ENCODE data around the gene C1QTNF5. TPM values are rescaled to one million over a fixed set of nuclear protein-coding genes. Genes with fewer than 3 reads are reported as not detected.

C1QTNF5 gene
- total RNA-seq, 1 donor from 2014 or later = 127 TPM

DNA sequence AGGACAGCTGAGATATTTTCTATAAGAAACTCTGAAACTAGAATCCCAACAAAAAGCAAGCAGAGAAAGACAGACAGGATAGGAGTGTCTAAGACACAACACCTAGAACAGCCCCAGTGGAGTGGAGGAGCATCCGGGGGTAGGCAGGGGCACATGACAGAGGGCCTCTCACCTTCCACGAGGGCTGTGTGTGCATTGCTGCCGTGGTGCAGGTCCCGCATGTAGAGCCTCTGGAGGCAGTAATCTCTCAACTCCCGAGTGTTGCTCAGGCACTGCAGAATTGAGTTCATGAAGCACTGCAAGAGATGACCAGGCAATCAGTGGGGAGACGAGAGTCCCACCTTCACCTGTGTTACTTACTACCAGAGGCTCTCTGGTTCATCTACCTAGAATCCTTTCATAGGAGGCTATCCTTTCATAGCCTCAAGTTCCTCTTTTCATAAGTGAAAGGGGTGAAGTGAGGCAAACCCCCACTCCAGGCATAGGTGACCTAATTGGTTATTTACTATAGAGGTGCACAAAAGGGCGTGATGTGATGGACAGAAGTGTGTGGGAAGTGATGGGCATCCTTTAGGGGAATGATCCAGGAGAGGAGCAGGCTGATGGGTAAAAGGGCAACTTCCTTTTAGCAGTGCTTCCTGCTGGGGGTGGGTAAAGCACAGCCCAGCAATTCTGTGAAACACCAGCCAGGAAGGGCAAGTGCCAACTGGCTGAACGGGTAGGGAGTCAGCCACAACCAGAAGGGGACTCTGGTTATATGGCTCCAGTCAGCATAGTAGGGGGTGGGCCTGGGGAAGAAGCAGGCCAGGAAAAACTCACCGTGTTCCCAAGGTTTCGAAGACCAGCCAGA lies 18.9 kb upstream of the C1QTNF5 start:
- no peak for DNase-seq

DNA sequence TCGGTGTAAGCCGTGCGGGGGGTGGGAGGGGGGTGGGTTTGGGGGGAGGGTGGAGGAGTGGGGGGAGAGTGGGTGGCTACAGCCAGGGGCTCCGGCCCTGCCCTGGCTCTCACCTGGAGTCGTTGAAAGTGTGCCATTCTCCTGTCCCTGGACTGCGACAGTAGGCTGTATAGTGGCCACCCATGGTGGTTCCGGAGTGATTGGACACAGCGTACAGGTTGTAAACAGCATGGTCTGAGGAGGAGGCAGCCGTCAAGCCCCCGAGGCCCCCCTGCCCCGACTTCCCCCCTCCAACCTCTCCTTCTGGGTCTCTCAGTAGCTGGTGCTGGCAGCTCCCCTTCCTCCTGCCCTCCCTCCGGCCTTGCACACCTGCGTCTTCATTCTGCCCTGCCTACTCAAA lies 16.4 kb upstream of the C1QTNF5 start:
- no peak for DNase-seq

DNA sequence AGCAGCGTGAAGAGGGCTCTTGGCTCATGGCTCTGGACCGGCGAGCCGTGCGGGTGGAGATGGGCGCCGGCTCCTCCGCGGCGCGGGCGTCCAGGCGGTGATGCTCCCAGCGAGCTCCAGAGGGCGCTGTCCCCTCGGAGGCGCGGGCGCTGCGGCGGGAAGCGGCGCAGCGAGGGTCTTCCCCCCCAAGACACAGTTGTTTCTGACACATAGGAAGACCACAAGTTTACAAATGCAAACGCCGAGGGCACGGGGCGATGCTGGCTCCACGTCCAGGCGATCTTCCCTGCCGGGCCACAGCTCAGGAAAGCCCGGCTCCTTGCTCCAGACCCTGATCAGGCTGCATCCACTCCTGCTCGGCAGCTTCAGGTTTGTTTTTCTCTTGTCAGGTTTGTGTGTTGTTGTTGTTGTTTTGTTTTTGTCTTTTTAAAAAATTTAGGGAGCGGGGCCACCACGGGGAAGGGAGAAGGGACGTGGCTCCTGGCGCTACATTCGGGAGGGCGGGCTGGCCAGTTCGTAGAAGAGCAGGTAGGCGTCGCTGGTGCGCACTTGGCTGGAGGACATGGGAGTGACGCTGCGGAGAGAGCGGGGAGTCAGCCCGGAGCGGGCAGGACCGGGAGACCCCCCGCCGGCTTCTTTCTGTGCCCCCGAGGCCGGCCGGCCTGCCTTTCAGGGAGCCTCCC lies 15.8 kb upstream of the C1QTNF5 start:
- peak; percentile 87 for DNase-seq

DNA sequence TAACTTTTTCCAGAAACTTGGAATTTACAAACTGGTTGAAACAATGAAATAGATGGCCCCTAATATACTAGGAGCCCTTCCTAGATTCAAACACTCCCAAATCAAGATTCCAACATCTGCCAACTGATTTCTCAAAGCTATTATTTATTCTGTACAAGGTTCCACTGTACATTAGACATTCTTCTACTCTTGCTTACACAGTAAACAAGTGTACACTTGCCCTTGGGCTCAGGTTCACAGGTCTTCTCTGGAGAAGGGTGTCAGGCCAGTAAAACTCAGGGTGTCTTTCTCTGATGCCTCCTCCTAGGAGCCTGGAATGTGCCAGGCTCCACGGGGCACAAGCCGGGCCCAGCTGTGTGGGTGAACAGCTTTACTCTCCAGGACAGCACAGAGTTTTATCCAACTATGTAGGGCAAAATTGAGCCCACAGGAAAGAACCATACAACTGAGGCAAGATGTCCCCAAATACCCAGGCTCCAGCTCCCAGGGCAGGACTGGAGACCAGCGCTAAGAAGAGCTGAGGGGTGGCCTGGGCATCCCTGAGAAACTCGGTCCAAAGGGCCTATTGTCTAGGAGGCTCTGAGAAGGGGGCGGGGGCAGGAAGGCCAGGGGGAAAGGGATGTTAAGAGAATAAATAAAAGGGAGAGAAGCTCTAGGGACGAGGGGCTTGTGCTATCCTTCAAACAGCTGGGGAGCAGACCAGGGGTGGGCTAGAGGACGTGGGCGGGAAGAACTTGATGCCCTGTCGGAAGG lies 14.6 kb upstream of the C1QTNF5 start:
- no peak for DNase-seq

DNA sequence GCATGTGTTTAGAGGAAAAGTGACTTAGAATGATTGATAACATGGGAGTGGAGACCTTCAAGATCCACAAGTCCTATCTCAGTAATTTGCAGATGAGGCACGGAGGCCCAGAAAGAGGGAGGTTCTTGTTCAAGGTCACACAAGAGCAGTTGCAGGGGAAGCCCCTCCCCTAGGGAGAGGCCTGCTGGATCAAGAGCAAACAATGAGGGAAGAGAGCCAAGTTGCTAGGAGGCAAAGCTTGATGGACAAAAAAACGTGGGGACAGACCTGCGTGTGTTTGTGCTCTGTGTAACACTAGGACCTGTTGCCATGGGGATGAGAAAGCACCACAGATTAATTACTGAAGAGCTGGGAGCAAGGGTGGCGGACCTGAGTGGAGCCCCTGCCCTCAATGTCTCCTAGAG lies 12.2 kb upstream of the C1QTNF5 start:
- DNase-seq = peak; percentile 90

DNA sequence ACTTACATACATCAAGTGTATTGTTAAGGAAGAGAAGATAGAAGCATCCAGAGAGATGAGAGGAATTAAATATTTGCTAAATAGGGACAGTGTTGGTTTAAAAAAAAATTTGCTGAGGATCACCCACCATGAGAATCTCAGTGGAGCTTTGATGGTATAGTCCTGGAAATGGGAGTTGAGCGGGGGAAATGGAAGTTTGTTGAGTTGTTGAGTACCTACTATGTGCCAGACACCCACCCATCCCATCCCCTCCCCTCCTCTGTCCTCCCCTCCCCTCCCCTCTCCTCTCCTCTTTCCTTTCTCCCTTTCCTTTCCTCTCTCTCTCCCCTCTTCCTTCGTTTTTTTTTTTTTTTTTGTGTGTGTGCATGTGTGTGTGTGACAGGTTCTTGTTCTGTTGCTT lies 10.5 kb upstream of the C1QTNF5 start:
- DNase-seq = no peak

DNA sequence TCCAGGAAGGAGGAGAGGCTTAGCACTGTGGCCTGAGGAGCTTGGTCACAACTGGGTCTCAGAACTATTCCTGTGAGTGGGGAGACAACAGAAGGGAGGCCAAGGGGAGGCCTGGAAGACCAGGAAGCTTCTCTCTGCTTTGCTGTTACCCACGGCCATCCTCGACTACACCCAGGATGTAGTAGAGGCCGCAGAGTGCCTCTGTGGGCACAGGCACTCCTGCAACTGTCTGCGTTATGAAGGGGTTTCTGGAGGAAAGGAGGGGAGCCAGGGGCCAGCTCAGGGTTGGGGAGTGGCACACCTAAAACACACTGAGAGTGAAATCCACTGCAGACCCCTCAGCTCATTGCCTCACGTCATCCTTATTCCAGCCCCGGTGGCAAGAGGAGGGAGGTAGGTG lies 9.6 kb upstream of the C1QTNF5 start:
- DNase-seq = no peak

DNA sequence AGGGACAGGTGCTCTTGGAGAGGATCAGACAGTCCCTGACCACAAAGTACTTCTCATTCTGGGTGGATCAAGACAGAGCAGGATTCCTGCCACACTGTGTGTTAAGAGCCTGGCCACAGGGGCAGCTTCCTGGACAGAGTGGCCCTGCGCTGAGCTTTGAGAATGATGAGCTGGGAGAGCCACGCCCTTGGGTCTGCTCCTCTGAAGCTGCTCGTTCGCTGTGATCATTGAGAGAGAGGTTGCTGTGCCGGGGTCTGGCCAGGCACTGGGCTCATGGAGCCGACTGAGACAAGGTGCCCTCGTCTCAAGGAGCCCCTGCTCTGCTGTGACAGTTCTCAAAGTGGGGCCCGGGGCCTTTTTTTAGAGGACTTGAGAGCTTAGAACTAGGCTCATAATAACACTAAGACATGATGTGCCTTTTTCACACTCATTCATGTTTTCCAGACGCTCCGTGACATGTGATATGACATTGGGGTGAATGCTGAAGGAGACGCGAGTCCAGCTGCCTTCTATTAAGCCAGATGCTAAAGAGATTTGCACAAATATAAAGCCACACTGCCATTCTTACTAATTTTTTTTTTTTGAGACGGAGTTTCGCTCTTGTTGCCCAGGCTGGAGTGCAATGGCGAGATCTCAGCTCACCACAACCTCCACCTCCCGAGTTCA lies 7.4 kb upstream of the C1QTNF5 start:
- no peak for DNase-seq

DNA sequence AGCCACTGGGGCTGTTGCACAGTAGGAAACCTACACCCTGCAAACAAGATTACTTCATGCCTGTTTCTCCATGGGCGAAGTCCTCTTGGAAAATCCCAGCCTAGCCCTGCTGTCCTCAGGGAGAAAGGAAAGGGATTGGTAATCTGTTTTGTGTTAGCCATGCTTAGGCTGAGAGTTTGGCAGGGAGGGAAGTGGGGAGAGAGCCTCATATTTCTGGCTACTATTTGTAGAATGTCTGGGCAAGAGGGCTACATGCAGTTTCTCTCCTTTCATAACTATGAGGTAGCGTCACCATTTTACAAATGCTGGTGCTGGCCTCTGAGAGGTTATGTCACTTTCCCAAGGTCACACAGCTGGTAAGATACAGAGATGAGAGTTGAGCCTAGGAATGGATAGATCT lies 6.6 kb upstream of the C1QTNF5 start:
- DNase-seq = no peak

DNA sequence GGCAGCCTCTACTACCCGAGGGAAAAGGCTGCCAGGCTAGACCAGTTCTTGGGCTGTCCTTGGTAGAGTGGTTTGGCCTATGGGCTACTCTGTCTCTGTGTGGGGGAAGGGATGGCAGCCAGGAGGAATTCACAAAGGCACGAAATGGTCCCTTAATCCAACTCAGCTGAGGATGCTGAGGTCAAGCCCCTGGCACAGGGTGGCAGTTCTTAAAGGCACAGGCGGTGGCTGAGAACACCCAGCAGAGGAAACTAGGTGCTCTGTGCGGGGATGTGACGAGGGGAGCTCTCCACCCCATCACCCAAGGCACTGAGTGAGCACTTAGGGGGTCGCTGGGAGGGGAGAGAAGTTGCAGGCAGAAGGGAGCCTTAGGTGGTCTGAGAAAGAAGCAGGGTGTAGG lies 5.9 kb upstream of the C1QTNF5 start, which contains the start of gene MFRP:
MFRP (minus strand) TSS at position 101 of the 400 bp plus-strand sequence. CDS start 192 bp downstream, outside the sequence.
- no peak for DNase-seq

DNA sequence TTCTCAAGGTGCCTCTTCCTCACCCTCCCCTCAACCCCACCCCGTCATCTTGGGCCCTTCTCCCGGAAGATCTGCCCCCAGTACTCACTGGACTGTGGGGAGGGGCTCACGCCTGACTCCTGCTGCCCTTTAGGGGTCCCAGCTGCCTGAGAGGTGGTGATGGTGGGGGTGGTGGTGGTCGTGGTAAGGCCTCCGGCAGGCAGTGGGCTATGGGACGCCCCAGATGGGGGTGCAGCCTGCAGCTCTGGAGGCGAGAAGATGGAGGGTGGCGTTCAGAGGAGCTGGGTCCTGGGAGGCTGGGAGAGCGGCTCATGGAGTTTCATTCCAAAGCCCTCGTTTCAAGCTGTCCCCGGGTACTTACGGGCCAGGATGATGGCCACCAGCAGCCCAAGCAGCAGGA lies 5.0 kb upstream of the C1QTNF5 start:
- no peak for DNase-seq

DNA sequence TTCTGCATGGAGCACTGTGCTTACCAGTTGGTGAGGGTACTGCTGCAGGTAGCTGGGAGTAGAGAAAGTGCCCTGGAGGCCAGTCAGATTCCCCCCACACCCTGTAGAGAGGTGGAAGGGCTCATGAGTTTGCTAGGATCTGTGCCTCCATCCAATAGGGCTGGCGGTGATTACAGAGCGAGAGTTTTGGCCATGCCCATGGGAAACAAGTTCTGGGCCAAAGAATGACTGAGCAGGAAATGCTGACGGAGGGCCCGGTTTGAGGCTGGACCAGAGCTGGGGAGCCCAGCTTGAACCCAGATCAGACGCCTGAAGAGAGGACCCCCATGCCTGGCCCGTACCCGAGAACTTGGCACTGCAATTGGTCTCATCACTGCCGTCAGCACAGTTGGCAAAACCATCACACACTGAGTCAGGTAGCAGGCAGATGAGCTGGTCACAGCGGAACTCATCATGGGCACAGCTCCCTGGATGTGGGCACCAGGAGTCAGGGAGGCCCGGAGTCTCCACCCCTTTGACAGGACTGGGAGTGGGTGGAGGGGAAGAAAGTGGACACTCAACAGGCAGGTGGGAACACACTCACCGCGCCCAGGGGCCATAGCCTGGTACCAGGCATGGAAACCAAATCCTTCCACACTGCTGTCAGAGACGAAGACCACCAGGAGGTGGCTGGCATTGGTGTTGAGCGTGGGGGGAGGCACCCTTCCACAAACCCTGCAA lies 3.8 kb upstream of the C1QTNF5 start:
- no peak for DNase-seq

DNA sequence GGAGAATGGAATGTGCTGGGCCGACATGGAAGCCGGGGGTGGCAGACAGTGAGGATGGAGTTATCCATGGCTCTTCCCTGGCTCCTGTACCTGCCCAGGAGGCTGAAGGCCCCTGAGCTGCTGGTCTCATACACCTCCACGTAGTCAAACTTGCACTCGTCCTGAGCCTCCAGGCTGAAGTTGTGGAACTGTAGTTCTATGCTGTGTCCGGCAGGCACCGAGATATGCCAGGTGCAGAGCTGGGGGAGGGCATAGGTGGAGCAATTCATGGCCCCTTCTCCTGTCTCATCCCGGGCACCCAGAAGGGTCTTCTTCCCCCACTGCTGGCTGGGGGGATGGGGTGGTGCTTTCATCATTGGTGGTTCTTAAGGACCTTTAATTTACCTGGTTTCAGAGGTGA lies 3.0 kb upstream of the C1QTNF5 start:
- no peak for DNase-seq

DNA sequence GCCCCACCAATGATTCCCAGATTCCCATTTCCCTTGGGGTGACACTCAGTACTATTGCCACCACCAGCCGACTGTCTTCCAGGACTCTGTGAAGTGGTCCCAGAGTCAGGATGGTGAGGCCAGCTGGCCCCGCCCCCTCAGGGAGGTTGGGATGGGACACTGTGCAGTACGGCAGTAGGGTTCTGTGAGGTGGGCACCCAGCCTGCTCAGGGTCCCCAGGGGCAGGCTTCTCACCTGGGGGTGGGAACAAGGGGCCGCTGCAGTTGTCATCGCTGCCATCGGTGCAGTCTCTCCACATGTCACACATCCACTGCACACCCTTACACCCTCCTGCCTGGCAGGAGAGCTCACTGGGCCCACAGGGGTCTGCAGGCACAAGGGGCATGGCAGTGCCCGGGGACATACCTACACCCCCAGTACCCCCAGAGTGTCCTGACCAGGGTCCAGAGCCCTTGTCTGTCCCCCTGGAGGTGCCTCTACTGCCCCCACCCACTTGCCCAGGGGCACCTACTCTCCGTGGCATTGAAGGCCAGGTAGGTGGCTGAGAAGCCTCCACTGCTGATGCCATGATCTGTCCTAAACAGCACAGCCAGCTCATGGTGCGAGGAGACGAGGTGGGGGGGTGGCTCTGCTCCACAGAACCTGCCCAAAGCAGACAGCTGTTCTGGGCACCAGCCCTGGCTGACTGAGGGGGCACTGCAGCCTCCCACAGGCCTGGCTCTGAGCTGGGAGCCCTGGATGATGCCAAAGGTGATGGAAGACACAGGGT lies 1.9 kb upstream of the C1QTNF5 start:
- DNase-seq = no peak

DNA sequence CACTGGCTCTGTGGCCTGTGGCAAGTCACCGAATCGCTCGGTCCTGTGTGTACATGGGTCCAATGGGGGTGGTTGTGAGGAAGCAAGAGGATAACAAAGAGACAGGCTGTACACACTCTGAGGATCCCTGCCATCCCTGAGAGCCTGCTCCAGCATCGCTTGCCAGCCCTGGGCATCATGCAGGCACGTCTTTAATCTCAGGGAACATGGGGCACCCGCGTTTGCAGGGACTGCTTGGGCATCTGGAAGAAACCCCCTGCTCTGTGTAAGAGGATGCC lies 1.3 kb upstream of the C1QTNF5 start:
- no peak for DNase-seq

DNA sequence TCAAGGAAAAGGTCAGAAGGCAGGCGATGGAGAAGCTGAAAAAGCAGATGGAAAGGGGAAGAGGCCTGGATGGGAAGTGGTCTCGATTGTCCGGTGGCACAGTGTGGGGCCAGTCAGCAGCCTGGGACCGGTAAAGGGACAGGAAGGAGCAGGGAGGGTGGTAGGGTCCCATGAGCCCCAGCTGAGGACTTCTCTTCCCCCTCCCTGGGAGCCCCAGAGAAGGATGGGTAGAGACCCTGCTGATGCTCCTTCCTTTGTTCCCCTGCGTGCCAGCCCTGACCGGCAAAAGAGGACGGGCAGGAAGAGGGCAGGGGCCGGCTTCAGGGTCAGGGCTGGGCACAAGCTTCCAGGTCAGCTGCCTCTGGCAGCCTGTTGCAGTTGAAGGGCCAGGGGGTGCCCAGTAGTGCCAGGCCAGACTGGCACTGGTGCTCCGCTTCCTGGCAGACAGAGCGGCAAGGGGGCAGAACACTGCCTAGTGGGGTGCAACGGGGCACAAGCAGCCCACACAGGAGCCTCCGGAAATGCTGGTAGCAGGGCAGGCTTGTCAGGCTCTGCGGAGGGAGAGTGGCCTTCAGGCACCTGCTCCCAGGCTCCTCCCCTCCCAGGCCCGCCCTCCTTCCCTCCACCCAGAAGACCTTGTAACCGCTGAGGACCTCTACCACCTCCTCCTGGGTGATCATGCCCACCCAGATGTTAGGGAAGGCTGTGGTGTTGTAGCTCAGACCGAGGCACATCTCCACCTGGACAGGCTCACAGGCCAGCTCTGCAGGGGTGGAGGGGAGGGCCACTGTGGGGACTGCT lies 739 bp upstream of the C1QTNF5 start:
- no peak for DNase-seq

DNA sequence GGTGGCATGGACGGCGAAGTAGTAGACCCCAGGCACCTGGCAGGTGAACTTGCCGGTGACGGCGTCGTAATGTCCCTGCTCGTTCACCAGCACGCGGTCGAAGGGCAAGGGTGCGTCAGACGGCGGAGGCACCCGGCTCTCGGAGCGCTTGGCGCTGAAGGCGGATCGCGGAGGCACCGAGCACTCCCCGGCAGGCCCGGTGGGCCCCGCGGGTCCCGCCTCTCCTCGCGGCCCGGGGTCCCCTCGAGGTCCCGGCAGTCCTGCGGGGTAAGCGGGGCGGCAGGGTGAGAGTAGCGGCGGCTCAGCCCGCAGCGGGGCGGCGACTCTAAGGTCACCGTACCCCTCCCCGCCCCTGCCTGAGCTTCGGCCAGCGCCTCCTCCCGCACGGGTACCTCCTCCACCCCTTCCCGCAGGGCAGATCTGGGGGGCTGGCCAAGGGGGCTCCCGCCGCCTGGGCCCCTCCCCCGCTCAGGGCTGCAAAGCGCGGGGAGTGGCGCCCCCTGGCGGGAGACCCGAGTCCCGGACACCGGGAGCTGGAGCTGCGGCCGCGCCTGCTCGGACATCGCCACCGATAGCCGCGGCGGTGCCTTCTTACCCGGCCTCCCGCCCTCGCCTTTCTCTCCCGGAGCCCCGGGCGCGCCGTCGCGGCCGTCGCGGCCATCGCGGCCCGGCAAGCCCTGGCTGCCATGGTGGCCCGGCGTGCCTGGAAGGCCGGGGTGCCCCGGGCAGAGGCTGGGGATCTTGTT lies 921 bp downstream of the C1QTNF5 start:
- DNase-seq = peak; percentile 84

DNA sequence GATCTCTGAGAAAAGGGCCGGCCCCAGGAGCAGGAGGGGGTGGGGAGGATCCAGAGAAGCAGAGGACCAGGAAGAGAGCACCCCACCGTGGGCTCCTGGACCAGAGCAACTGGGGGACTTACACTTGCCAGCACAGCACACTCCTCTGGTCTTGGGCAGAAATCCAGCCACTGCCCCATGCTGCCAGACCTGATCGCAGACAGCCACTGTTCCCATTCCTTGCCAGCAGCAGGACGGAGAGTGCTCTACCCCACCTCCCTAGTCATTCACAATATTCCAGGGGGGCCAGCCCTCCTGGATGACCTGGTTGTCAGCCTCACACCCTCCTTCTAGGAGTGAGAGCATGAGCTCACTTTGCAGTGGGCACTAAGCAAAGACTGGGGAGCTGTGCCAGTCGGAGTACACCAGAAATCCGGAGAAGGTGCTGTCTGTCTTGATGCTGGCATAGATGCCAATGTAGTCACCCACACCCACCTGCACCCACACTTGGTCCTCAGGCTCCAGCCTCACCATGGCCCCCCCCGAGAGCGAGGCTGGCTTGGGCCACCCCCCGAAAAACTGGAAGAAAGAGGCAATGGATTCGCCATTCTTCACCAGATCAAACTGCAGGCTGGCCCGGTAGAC lies 1.6 kb downstream of the C1QTNF5 start:
- peak; percentile 34 for DNase-seq

DNA sequence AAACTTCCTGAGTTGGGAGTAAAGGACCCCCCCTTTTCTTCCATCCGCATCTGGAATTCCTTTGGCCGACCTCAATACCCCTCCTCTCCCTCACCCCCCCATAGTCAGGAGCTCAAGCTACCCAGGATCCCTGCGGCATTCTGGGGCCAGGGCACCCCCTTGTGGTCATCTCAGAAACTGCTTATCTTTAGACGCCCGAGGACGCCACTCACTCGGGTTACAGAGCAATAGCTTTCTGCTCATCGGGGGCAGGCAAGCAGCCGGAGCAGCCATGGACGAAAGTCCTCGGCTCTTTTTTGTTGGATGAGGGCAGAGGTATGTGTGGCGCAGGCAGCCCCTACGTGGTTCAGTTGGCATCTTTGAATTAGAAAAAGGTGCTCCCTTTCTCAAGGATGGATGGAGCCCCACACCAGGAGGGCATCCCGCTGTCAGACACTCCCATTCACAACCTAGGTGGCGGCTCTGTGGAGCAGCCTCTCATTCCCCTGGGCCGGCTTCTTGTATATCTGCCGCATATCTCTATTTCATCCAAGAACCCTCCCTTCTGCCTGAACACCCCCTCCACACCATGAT lies 2.3 kb downstream of the C1QTNF5 start:
- DNase-seq = peak; percentile 90
